GOT3 (cell line): ENCODE measurements around the gene UNC5B.

Source experiments
- DNase-seq: peaks from one replicate; lab custom pipeline; 2025; ENCODE audit warnings: mixed read lengths; lab: John Stamatoyannopoulos, UW

The UNC5B gene

GRCh38 chr10:71300555-71301370, 88.4 kb downstream of the UNC5B start:
- no peak for DNase-seq

- DNase-seq: no peak
Measured at GRCh38 chr10:71301371-71301916, 89.1 kb downstream of the UNC5B start.

- DNase-seq: no peak
Measured at GRCh38 chr10:71302451-71302850, 90.1 kb downstream of the UNC5B start.

- DNase-seq: no peak
Measured at GRCh38 chr10:71302874-71303568, 90.7 kb downstream of the UNC5B start.

GRCh38 chr10:71303569-71303907, 91.2 kb downstream of the UNC5B start:
- no peak for DNase-seq

GRCh38 chr10:71304914-71305313, 92.5 kb downstream of the UNC5B start:
- no peak for DNase-seq

GRCh38 chr10:71306979-71307378, 94.6 kb downstream of the UNC5B start:
- DNase-seq: no peak

- no peak for DNase-seq
Measured at GRCh38 chr10:71307469-71308085, 95.2 kb downstream of the UNC5B start.

- DNase-seq: no peak
Measured at GRCh38 chr10:71308244-71308643, 95.9 kb downstream of the UNC5B start.

- DNase-seq: no peak
Measured at GRCh38 chr10:71308985-71309384, 96.6 kb downstream of the UNC5B start.

GRCh38 chr10:71309919-71310318, 97.5 kb downstream of the UNC5B start:
- DNase-seq: no peak

GRCh38 chr10:71312220-71312619, 99.8 kb downstream of the UNC5B start:
- no peak for DNase-seq

- no peak for DNase-seq
Measured at GRCh38 chr10:71312811-71313789, 100.7 kb downstream of the UNC5B start.

- DNase-seq: no peak
Measured at GRCh38 chr10:71314028-71314693, 101.8 kb downstream of the UNC5B start.

- DNase-seq: no peak
Measured at GRCh38 chr10:71314694-71315225, 102.4 kb downstream of the UNC5B start.

- no peak for DNase-seq
Measured at GRCh38 chr10:71316056-71316785, 103.9 kb downstream of the UNC5B start.

- DNase-seq: no peak
Measured at GRCh38 chr10:71316786-71317160, 104.4 kb downstream of the UNC5B start.

- no peak for DNase-seq
Measured at GRCh38 chr10:71317739-71318138, 105.4 kb downstream of the UNC5B start.

GRCh38 chr10:71319042-71319799, 106.9 kb downstream of the UNC5B start, which contains the start of gene SLC29A3:
TSS of gene SLC29A3 (plus strand) at chr10:71319259. CDS start at chr10:71319310, 51 bp downstream.
- DNase-seq: peak; percentile 14
